ENCODE data around the gene DAPK1. TPM values are rescaled to one million over a fixed set of nuclear protein-coding genes. Genes with fewer than 3 reads are reported as not detected.

DAPK1 gene
- polyA plus RNA-seq, 1 donor = 24.9 TPM

Other genes with a start within 250 kb of the DAPK1 start
- gene CTSL, start 228.3 kb downstream of the DAPK1 start, polyA plus RNA-seq = 82.0 TPM

Measured in large intestine (tissue), 1 donor.